GM12801 (cell line): Measurements from ENCODE around the gene CAMSAP1.

ENCODE experiments used
- TF ChIP-seq, protein P1 (sequence below): IDR thresholded peaks from one replicate; pipeline ENCODE4 v1.5.1; 2011; ENCODE audit warnings: control low read depth; ENCODE audit not compliant: insufficient read length; ENCODE audit errors: extremely low read depth

CAMSAP1 gene

DNA sequence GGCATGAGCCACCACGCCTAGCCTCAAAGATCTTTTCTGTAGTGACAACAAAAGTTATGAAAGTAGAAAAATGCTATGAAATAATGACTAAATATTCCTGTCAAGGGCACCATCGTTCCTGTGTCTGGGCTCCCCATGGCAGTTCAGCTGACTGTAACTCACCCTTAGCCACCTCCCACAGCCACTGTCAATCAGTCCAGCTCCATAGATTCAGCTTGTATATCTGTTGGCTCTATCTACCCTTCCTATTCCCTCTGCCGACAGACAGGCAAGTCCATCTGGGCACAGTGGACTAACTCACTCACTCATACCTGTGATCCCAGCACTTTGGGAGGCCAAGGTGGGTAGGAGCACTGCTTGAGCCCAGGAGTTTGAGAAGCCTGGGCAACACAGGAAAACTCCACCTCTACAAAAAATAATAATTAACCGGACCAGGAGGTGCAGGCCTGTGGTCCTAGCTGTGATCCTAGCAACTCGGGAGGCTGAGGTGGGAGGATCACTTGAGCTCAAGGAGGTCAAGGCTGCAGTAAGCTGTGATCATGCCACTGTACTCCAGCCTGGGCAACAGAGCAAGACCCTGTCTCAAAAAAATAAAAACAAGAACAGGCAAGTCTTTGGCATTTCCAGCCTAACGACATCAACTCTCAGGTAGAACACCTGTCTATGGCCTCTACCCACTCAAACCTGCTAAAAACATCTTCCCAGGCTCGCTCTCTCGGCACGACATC lies 6.2 kb downstream of the CAMSAP1 start:
- TF ChIP-seq, protein P1, sequence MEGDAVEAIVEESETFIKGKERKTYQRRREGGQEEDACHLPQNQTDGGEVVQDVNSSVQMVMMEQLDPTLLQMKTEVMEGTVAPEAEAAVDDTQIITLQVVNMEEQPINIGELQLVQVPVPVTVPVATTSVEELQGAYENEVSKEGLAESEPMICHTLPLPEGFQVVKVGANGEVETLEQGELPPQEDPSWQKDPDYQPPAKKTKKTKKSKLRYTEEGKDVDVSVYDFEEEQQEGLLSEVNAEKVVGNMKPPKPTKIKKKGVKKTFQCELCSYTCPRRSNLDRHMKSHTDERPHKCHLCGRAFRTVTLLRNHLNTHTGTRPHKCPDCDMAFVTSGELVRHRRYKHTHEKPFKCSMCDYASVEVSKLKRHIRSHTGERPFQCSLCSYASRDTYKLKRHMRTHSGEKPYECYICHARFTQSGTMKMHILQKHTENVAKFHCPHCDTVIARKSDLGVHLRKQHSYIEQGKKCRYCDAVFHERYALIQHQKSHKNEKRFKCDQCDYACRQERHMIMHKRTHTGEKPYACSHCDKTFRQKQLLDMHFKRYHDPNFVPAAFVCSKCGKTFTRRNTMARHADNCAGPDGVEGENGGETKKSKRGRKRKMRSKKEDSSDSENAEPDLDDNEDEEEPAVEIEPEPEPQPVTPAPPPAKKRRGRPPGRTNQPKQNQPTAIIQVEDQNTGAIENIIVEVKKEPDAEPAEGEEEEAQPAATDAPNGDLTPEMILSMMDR, result no peak

DNA sequence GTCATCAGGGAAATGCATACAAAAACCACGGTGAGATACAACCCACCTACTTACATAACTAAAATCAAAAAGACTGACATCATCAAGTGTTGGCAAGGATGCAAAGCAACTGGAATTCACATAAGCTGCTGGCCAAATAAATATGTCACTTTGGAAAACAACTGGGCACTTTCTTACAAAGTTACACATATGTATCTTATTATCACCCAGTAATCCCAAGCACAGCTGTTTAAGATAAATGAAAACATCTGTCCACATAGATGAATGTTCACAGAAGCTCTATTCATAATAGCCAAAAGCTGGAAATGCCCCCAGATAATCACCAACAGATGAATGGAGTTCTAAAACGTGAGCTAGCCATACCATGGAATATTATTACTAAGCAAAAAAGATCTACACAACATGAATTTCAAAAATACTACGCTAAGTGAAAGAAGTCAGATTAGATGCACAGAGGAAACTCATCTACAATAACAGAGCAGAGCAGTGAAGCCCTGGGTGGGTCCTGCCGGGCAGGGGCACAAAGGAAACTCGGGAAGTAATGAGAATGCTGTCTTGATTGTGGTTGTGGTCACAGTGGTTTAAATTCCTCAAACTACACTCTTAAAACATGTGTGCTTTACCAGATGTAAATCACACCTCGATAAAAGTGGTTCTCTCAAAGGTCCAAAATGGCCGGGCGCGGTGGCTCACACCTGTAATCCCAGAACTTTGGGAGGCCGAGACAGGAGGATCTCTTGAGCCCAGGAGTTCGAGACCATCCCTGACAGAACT lies 8.5 kb downstream of the CAMSAP1 start:
- TF ChIP-seq, protein P1, result no peak

DNA sequence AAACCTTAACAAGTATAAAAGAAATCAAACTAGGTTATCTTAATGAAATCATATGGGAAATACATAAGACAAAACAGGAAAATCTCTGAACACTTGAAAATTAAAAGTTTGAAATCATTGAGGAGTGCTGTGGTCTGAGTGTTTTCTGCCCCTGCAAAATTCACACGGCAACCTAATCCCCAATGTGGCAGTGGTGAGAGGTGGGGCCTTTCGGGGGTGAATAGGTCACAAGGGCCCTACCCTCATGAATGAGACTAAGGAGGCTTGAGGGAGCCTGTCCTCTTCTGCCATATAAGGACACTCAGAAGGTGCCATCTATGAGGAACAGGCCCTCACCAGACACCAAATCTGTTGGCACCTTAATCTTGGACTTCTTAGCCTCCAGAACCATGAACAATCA lies 10.7 kb downstream of the CAMSAP1 start:
- TF ChIP-seq, protein P1, result no peak

DNA sequence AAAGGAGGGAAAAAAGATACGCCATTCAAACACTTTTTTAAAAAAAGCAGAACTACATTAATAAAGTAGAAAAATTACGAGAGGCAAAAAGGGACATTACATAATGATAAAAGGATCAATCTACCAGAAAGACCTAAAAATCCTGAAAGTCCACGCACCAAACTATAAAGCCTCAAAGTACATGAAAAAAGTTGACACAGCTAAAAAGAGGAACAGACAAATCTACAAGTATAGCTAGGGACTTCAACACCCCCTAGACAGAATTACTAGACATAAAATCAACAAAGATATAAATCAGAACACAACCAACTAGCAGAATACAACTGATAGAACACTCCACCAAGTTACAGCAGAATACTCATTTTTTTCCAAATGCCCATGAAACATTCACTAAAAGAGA lies 11.1 kb downstream of the CAMSAP1 start:
- TF ChIP-seq, protein P1, result no peak

DNA sequence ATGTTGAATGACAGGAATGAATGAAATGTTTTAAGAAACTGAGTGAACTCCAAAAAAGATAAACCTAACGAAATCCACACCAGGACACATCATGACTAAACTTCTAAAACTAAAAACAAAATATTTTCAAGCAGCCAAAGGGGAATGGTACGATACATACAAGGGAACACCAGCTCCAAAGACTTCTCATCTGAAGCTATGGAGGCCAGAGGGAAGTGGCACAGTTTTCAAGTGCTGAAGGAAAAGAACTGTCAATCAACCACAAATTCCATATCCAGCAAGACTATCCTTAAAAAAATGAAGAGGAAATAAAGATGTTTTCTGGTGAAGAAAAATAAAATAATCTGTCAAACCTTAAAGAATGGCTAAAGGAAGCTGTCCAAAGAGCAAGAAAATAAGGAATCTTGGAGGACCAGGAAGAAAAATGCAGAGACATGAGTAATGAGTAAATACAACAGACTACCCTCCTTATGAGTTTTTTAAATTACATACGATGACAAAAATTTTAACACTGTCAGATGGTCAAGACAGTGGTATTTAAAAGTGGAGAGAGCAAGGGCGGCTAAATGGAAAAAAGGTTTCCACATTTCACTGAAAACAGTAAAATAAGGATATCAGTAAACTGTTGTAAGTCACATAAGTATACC lies 12.0 kb downstream of the CAMSAP1 start:
- TF ChIP-seq, protein P1, result no peak

DNA sequence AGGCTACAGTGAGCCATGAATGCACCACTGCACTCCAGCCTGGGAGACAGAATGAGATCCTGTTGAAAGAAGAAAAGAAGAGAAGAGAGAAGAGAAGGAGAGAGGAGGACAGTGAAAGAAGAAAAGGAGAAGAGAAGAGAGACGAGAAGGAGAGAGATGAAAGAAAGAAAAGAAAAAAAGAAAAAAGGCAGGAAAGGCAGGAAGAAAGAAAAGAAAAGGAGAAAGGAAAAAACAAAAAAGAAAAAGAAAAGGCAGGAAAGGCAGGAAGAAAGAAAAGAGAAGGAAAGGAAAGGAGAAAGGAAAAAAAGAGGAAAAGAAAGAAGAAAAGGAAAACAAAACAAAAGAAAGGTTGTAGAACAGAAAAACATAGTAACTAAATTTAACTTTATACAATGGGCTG lies 14.2 kb downstream of the CAMSAP1 start:
- TF ChIP-seq, protein P1, result no peak

DNA sequence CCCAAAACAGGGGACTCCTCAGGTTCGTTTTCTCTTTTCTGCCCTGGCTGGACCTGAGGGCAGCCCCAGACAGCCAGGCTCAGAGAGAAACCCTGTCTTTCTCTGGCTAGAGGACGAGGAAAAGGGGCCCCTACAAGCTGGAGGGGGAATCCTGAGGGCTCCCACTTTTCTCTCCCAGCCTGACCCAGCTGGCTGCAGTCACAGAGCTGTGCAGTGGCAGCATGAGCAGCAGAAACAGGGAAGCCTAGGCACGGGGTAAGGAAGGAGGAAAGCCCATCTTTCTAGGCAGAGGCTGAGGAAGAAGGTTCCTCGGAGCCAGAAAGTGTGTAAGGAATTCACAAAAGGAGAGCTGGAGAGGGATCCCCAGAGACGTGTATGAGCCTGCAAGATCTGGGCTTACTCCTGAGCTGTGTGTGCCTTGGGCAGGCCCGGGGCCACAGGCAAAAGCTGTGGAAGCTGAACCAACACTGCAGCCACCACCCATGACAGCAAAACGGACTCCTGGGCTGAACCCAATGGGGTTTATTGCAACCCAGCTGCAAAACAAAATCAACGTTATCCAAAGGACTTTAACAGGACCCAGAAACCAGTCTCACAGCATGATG lies 16.2 kb downstream of the CAMSAP1 start:
- TF ChIP-seq, protein P1, result no peak
